IMR-90 (cell line): Measurements from ENCODE around the gene CYSLTR2. TPM values are rescaled to one million over a fixed set of nuclear protein-coding genes. Genes with fewer than 3 reads are reported as not detected.

ENCODE experiments used
- ATAC-seq: fragments of 200-7000 bp; cut with Tn5 transposase; 2 replicates; pipeline ENCODE4 v1.9.1; 2020; ENCODE audit warnings: low read depth, mild to moderate bottlenecking, moderate library complexity
- BruUV-seq: library from RNA; stranded (reverse); fragments of 400-500 nt; replicated peaks from 2 replicates; lab custom pipeline; 2021; lab: Mats Ljungman, UMichigan
- CTCF ChIA-PET: fragments of 300-600 bp; formaldehyde crosslinking; extraction: SDS; loops from one replicate; lab custom pipeline; 2021; ENCODE audit warnings: antibody characterized with exemption; lab: Yijun Ruan, JAX
- POLR2A ChIA-PET: fragments of 300-600 bp; sonication (Branson Sonifier 250); formaldehyde crosslinking; loops from one replicate; lab custom pipeline; 2022; ENCODE audit warnings: antibody characterized with exemption; ENCODE audit not compliant: unreplicated experiment; lab: Charles Lee
- DNase-seq: peaks from one replicate; pipeline ENCODE4 v3.0.0; 2013
- H2AFZ ChIP-seq: replicated peaks from 2 replicates; pipeline ENCODE3; 2013; ENCODE audit warnings: low read length, mild to moderate bottlenecking; ENCODE audit not compliant: poor library complexity
- H2AK5ac ChIP-seq: 2 replicates; pipeline ENCODE4 v1.6.1; 2013; ENCODE audit warnings: low read depth, low read length, inconsistent platforms
- H2AK9ac ChIP-seq: replicated peaks from 2 replicates; pipeline ENCODE3; 2013; ENCODE audit warnings: mild to moderate bottlenecking, low read depth, low read length, moderate library complexity; ENCODE audit not compliant: poor library complexity
- H2BK120ac ChIP-seq: 2 replicates; pipeline ENCODE4 v1.6.1; 2013; ENCODE audit warnings: low read depth, low read length, inconsistent platforms
- H2BK15ac ChIP-seq: 3 replicates; pipeline ENCODE4 v1.6.1; 2013; ENCODE audit warnings: low read depth, low read length, inconsistent platforms
- H2BK20ac ChIP-seq: 2 replicates; pipeline ENCODE4 v1.6.1; 2013; ENCODE audit warnings: low read depth, mild to moderate bottlenecking, inconsistent platforms, low read length, moderate library complexity
- H2BK5ac ChIP-seq: 2 replicates; pipeline ENCODE4 v1.6.1; 2013; ENCODE audit warnings: mild to moderate bottlenecking, low read depth, low read length, inconsistent platforms; ENCODE audit not compliant: poor library complexity, severe bottlenecking
- H3K14ac ChIP-seq: replicated peaks from 2 replicates; pipeline ENCODE4 v1.6.1; 2013; ENCODE audit warnings: low read depth, low read length, inconsistent platforms
- H3K18ac ChIP-seq: 2 replicates; pipeline ENCODE4 v1.6.1; 2013; ENCODE audit warnings: low read depth, low read length, control low read depth
- H3K23ac ChIP-seq: 2 replicates; pipeline ENCODE4 v1.6.1; 2013; ENCODE audit warnings: low read depth, low read length, inconsistent platforms
- H3K27ac ChIP-seq: 2 replicates; pipeline ENCODE4 v1.5.1; 2013; ENCODE audit warnings: mild to moderate bottlenecking, control low read depth, low read length; ENCODE audit not compliant: insufficient read depth
- H3K27me3 ChIP-seq: 2 replicates; pipeline ENCODE4 v1.6.1; 2013; ENCODE audit warnings: low read length; ENCODE audit not compliant: control insufficient read depth, insufficient read depth
- H3K36me3 ChIP-seq: 2 replicates; pipeline ENCODE4 v1.6.1; 2013; ENCODE audit warnings: low read length, mixed read lengths; ENCODE audit not compliant: control insufficient read depth, insufficient read depth
- H3K4ac ChIP-seq: 2 replicates; pipeline ENCODE4 v1.6.1; 2013; ENCODE audit warnings: low read depth, low read length, inconsistent platforms
- H3K4me1 ChIP-seq: 2 replicates; pipeline ENCODE4 v1.6.1; 2013; ENCODE audit warnings: low read length, mixed read lengths; ENCODE audit not compliant: control insufficient read depth, insufficient read depth
- H3K4me2 ChIP-seq: 2 replicates; pipeline ENCODE4 v1.6.1; 2013; ENCODE audit warnings: low read depth, mild to moderate bottlenecking, control low read depth, low read length, moderate library complexity
- H3K4me3 ChIP-seq: 2 replicates; pipeline ENCODE4 v1.5.1; 2013; ENCODE audit warnings: low read depth, mild to moderate bottlenecking, control low read depth, low read length, moderate library complexity; ENCODE audit not compliant: insufficient read depth
- H3K56ac ChIP-seq: 2 replicates; pipeline ENCODE4 v1.6.1; 2013; ENCODE audit warnings: low read length, inconsistent platforms; ENCODE audit not compliant: insufficient read depth; ENCODE audit errors: extremely low read depth
- H3K79me1 ChIP-seq, 2 experiments: 2 replicates each; pipeline ENCODE4 v1.6.1; 2013; ENCODE audit warnings: low read length in 2 of 2, inconsistent platforms in 1 of 2, low read depth in 1 of 2
- H3K9ac ChIP-seq: 2 replicates; pipeline ENCODE4 v1.6.1; 2013; ENCODE audit warnings: low read depth, low read length, control low read depth
- H3K9me1 ChIP-seq: 2 replicates; pipeline ENCODE4 v1.6.1; 2013; ENCODE audit warnings: low read length, inconsistent platforms; ENCODE audit not compliant: insufficient read depth
- H3K9me3 ChIP-seq: 2 replicates; pipeline ENCODE4 v1.6.1; 2013; ENCODE audit warnings: low read length; ENCODE audit not compliant: control insufficient read depth, insufficient read depth
- H4K20me1 ChIP-seq: 2 replicates; pipeline ENCODE4 v1.6.1; 2013; ENCODE audit warnings: low read length, inconsistent platforms; ENCODE audit not compliant: insufficient read depth
- H4K5ac ChIP-seq: 2 replicates; pipeline ENCODE4 v1.6.1; 2013; ENCODE audit warnings: mild to moderate bottlenecking, low read depth, low read length, control low read depth
- H4K8ac ChIP-seq, 2 experiments: 2 replicates each; pipeline ENCODE4 v1.6.1; 2013; ENCODE audit warnings: low read depth in 2 of 2, low read length in 2 of 2, control low read depth in 1 of 2, inconsistent platforms in 1 of 2
- H4K91ac ChIP-seq: 2 replicates; pipeline ENCODE4 v1.6.1; 2013; ENCODE audit warnings: low read depth, low read length, inconsistent platforms; ENCODE audit not compliant: insufficient read depth
- BHLHE40 ChIP-seq: fragments of 150-350 bp; IDR thresholded peaks from 2 replicates; pipeline ENCODE4 v1.6.1; 2016; ENCODE audit warnings: mild to moderate bottlenecking, low read depth, low read length
- CEBPB ChIP-seq: IDR thresholded peaks from 2 replicates; pipeline ENCODE4 v1.6.1; 2012; ENCODE audit warnings: low read depth, low read length, improper control_type of control experiment
- CHD1 ChIP-seq: IDR thresholded peaks from 2 replicates; pipeline ENCODE4 v1.6.1; 2012; ENCODE audit warnings: low read depth, low read length, improper control_type of control experiment
- FOS ChIP-seq: fragments of 150-350 bp; IDR thresholded peaks from 2 replicates; pipeline ENCODE4 v1.6.1; 2016; ENCODE audit warnings: low read depth, low read length
- MAFK ChIP-seq: IDR thresholded peaks from 2 replicates; pipeline ENCODE4 v1.6.1; 2012; ENCODE audit warnings: low read depth, low read length, improper control_type of control experiment
- MAZ ChIP-seq: IDR thresholded peaks from 2 replicates; pipeline ENCODE4 v1.6.1; 2012; ENCODE audit warnings: low read depth, mild to moderate bottlenecking, low read length, improper control_type of control experiment, moderate library complexity, borderline replicate concordance
- MXI1 ChIP-seq: IDR thresholded peaks from 2 replicates; pipeline ENCODE4 v1.6.1; 2012; ENCODE audit warnings: low read depth, mild to moderate bottlenecking, low read length, moderate library complexity, borderline replicate concordance
- NFE2L2 ChIP-seq: fragments of 150-350 bp; IDR thresholded peaks from 2 replicates; pipeline ENCODE4 v1.6.1; 2016; ENCODE audit warnings: low read depth, mild to moderate bottlenecking, low read length
- POLR2A ChIP-seq: IDR thresholded peaks from 2 replicates; pipeline ENCODE4 v1.6.1; 2012; ENCODE audit warnings: mild to moderate bottlenecking, low read depth, low read length
- RCOR1 ChIP-seq: IDR thresholded peaks from 2 replicates; pipeline ENCODE4 v1.6.1; 2012; ENCODE audit warnings: mild to moderate bottlenecking, low read length, improper control_type of control experiment; ENCODE audit not compliant: insufficient replicate concordance
- RFX5 ChIP-seq: IDR thresholded peaks from 2 replicates; pipeline ENCODE4 v1.8.0; 2012; ENCODE audit warnings: low read depth, mild to moderate bottlenecking, low read length, moderate library complexity
- SMC3 ChIP-seq: fragments of 150-350 bp; IDR thresholded peaks from 2 replicates; pipeline ENCODE4 v1.6.1; 2016; ENCODE audit warnings: low read depth, mild to moderate bottlenecking, antibody characterized with exemption, low read length, moderate library complexity
- WGBS, 2 experiments: methylation state at CpG; one replicate each; pipeline versions ENCODE4 v1.1.5 to v1.1.7; 2013; ENCODE audit warnings: missing lambda C conversion rate in 2 of 2; ENCODE audit not compliant: insufficient read length in 1 of 2; ENCODE audit errors: extremely low coverage in 2 of 2; 5-methylcytosine and 5-hydroxymethylcytosine counted together
- dilution Hi-C: fragments of 300-500 bp; cut with HindIII; formaldehyde crosslinking; loops from one replicate; pipeline ENCODE4 v1.14.3; 2018; ENCODE audit warnings: low sequenced_read_pairs; ENCODE audit not compliant: unreplicated experiment
- in situ Hi-C: fragments of 300-500 bp; cut with MboI; formaldehyde crosslinking; loops from 3 replicates; pipeline ENCODE4 v1.14.3; 2019; ENCODE audit warnings: low sequenced_read_pairs, inconsistent platforms, mixed read lengths
- intact Hi-C: fragments of 100-400 bp; cut with micrococcal nuclease; formaldehyde crosslinking; loops from 2 replicates; pipeline ENCODE4 v1.10.0; 2022
- polyA plus RNA-seq, 3 experiments: library from polyadenylated mRNA; depleted of rRNA; stranded (reverse); fragments of >200 nt; gene quantifications; 2 replicates each; pipeline ENCODE4 v1.2.3, GENCODE V29; 2012; ENCODE audit warnings: low replicate concordance in 1 of 3
- total RNA-seq: library from RNA; depleted of rRNA; stranded (reverse); fragments of >200 nt; gene quantifications from 2 replicates; pipeline ENCODE4 v1.2.3, GENCODE V29; 2012
- TF ChIP-seq, protein P1 (sequence below): fragments of 150-350 bp; IDR thresholded peaks from 2 replicates; pipeline ENCODE4 v1.6.1; 2017; ENCODE audit warnings: mild to moderate bottlenecking, antibody characterized with exemption, low read length, low read depth
- TF ChIP-seq, protein P2 (sequence below): fragments of 150-350 bp; IDR thresholded peaks from 2 replicates; pipeline ENCODE4 v1.6.1; 2016; ENCODE audit warnings: low read depth, mild to moderate bottlenecking, low read length, moderate library complexity, borderline replicate concordance
- TF ChIP-seq, protein P3 (sequence below): conservative IDR thresholded peaks from 2 replicates; pipeline ENCODE4 v1.5.1; 2012; ENCODE audit warnings: mild to moderate bottlenecking, low read depth, low read length, improper control_type of control experiment

The CYSLTR2 gene
- total and polyA plus RNA-seq, 2 of the 4 experiments (the other 2 are of a cell fraction), result not detected

DNA sequence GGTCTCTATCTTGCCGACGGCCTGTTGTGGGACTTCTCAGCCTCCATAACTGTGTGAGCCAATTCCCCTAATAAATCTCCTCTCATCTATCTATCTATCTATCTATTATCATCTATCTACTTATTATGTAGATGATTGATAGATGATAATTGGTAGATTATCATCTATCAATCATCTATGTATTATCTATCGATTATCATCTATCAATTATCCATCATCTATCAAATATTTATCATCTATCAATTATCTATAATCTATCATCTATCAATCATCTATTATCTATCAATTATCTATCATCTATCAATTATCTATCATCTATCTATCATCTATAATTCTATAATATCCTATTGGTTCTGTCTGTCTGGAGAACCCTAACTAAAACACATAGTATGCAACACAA is 33.5 kb downstream of the CYSLTR2 start:
- no CpG with 5 or more reads among the region's 3 CpGs for WGBS, 2 experiments
- Histone ChIP-seq H2BK5ac (no peak overlapping the region), H4K20me1 (no peaks in the 10 kb centered on the region), H3K56ac (no peak overlapping the region), H2AK9ac (no peak overlapping the region), H4K8ac (no peak overlapping the region), H3K36me3 (no peaks in the 10 kb centered on the region), H3K14ac (no peak overlapping the region), H3K9ac (no peak overlapping the region), H3K18ac (no peak overlapping the region), H3K23ac (no peak overlapping the region), H3K4me1 (no peaks in the 10 kb centered on the region), H2BK15ac (no peak overlapping the region), H2BK120ac (no peak overlapping the region), H3K4me3 (no peak overlapping the region), H3K4ac (no peak overlapping the region), H3K27ac (no peak overlapping the region), H4K91ac (no peak overlapping the region), H3K9me1 (no peaks in the 10 kb centered on the region), H2AFZ (no peak overlapping the region), H3K9me3 (no peaks in the 10 kb centered on the region), H2BK20ac (no peak overlapping the region), H3K4me2 (no peak overlapping the region), H3K27me3 (no peaks in the 10 kb centered on the region), H2AK5ac (no peak overlapping the region), H3K79me1 (no peaks in the 10 kb centered on the region), H4K5ac (no peak overlapping the region)
- ATAC-seq, result no peak
- ChIA-PET CTCF (no interaction called here), POLR2A (no interaction called here)
- DNase-seq, result no peak
- in situ Hi-C loops (no loop called here), dilution Hi-C loops (no loop called here), intact Hi-C loops (no loop called here)
- no TSS peak for BruUV-seq
- TF ChIP-seq SMC3 (no peak), POLR2A (no peak), NFE2L2 (no peak), MXI1 (no peak), FOS (no peak), RFX5 (no peak), MAFK (no peak), RCOR1 (no peak), CEBPB (no peak), BHLHE40 (no peak), CHD1 (no peak), MAZ (no peak)
- TF ChIP-seq, protein P1, sequence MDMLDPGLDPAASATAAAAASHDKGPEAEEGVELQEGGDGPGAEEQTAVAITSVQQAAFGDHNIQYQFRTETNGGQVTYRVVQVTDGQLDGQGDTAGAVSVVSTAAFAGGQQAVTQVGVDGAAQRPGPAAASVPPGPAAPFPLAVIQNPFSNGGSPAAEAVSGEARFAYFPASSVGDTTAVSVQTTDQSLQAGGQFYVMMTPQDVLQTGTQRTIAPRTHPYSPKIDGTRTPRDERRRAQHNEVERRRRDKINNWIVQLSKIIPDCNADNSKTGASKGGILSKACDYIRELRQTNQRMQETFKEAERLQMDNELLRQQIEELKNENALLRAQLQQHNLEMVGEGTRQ, result no peak
- TF ChIP-seq, protein P2, sequence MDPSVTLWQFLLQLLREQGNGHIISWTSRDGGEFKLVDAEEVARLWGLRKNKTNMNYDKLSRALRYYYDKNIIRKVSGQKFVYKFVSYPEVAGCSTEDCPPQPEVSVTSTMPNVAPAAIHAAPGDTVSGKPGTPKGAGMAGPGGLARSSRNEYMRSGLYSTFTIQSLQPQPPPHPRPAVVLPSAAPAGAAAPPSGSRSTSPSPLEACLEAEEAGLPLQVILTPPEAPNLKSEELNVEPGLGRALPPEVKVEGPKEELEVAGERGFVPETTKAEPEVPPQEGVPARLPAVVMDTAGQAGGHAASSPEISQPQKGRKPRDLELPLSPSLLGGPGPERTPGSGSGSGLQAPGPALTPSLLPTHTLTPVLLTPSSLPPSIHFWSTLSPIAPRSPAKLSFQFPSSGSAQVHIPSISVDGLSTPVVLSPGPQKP, result no peak
- TF ChIP-seq, protein P3, sequence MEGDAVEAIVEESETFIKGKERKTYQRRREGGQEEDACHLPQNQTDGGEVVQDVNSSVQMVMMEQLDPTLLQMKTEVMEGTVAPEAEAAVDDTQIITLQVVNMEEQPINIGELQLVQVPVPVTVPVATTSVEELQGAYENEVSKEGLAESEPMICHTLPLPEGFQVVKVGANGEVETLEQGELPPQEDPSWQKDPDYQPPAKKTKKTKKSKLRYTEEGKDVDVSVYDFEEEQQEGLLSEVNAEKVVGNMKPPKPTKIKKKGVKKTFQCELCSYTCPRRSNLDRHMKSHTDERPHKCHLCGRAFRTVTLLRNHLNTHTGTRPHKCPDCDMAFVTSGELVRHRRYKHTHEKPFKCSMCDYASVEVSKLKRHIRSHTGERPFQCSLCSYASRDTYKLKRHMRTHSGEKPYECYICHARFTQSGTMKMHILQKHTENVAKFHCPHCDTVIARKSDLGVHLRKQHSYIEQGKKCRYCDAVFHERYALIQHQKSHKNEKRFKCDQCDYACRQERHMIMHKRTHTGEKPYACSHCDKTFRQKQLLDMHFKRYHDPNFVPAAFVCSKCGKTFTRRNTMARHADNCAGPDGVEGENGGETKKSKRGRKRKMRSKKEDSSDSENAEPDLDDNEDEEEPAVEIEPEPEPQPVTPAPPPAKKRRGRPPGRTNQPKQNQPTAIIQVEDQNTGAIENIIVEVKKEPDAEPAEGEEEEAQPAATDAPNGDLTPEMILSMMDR, result no peak
